A549 (cell line): ENCODE results near the gene TAF1B. TPM values are rescaled to one million over a fixed set of nuclear protein-coding genes. Genes with fewer than 3 reads are reported as not detected.

ENCODE experiments used
- ATAC-seq, 2 experiments: fragments of 200-7000 bp in 1 of 2; fragments of >200 bp in 1 of 2; cut with Nextera tagmentation in 1 of 2; cut with Tn5 transposase in 1 of 2; 3 replicates each; pipeline versions ENCODE4 v1.8.0 to v1.9.1; 2018 to 2020; ENCODE audit warnings: mild to moderate bottlenecking in 1 of 2, moderate library complexity in 1 of 2
- CTCF ChIA-PET: fragments of 300-600 bp; sonication (Branson Sonifier 250); formaldehyde crosslinking; extraction: SDS; loops from one replicate; lab custom pipeline; 2021; ENCODE audit warnings: antibody characterized with exemption, inconsistent platforms; lab: Yijun Ruan, JAX
- POLR2A ChIA-PET: fragments of 350-600 bp; formaldehyde crosslinking; extraction: SDS; loops from one replicate; lab custom pipeline; 2021; ENCODE audit warnings: antibody characterized with exemption, inconsistent platforms; lab: Yijun Ruan, JAX
- DNase-seq, 2 experiments: peaks; one replicate each; pipeline versions ENCODE4 v3.0.0 to v3.0.0-alpha.2; 2011 to 2016; ENCODE audit warnings: low read depth in 1 of 2, low spot score in 1 of 2
- FAIRE-seq: peaks from 2 replicates; lab custom pipeline; 2011; peaks lifted over from hg19 to GRCh38; lab: Jason Lieb, UNC
- H3K27ac ChIP-seq, 2 experiments: fragments of >200 bp; sonication (Bioruptor Twin); formaldehyde crosslinking; 3 replicates each; pipeline ENCODE4 v1.5.1; 2016 to 2017
- H3K4me1 ChIP-seq: fragments of >200 bp; sonication (Bioruptor Twin); formaldehyde crosslinking; 3 replicates; pipeline ENCODE4 v1.6.1; 2016
- H3K4me2 ChIP-seq: fragments of >200 bp; sonication (Bioruptor Twin); formaldehyde crosslinking; 3 replicates; pipeline ENCODE4 v1.6.1; 2016
- H3K4me3 ChIP-seq: fragments of >200 bp; sonication (Bioruptor Twin); formaldehyde crosslinking; 3 replicates; pipeline ENCODE4 v1.5.1; 2016
- H3K9me3 ChIP-seq: fragments of >200 bp; sonication (Bioruptor Twin); formaldehyde crosslinking; 3 replicates; pipeline ENCODE4 v1.6.1; 2016
- BHLHE40 ChIP-seq: IDR thresholded peaks from 2 replicates; pipeline ENCODE4 v1.6.1; 2012; ENCODE audit warnings: low read depth, low read length, inconsistent platforms
- CBX2 ChIP-seq: fragments of 200-600 bp; sonication (generic); IDR thresholded peaks from 2 replicates; pipeline ENCODE4 v1.6.1; 2016; ENCODE audit warnings: low read depth, mild to moderate bottlenecking, borderline replicate concordance
- CHD4 ChIP-seq: fragments of 200-600 bp; sonication (generic); IDR thresholded peaks from 2 replicates; pipeline ENCODE4 v1.6.1; 2016; ENCODE audit warnings: antibody characterized with exemption, mild to moderate bottlenecking, borderline replicate concordance
- FOSL2 ChIP-seq, 2 experiments: fragments of 450-650 bp in 1 of 2; fragments of >200 bp in 1 of 2; sonication (Bioruptor Twin) in 1 of 2; formaldehyde crosslinking; IDR thresholded peaks; 2 replicates each; pipeline versions ENCODE4 v1.5.0 to v1.6.1; 2016 to 2020; ENCODE audit warnings: mild to moderate bottlenecking in 1 of 2, moderate library complexity in 1 of 2
- HDAC2 ChIP-seq: fragments of 200-600 bp; sonication (generic); IDR thresholded peaks from 2 replicates; pipeline ENCODE4 v1.6.1; 2016
- HEYL ChIP-seq: fragments of 250-450 bp; sonication (Bioruptor Pico); IDR thresholded peaks from 2 replicates; pipeline ENCODE4 v1.8.0; 2021; ENCODE audit warnings: mild to moderate bottlenecking, moderate library complexity
- HOXB5 ChIP-seq: fragments of 250-450 bp; sonication (Bioruptor Pico); IDR thresholded peaks from 2 replicates; pipeline ENCODE4 v1.5.0; 2020; ENCODE audit warnings: mild to moderate bottlenecking, moderate library complexity
- JUNB ChIP-seq: fragments of >200 bp; sonication (Bioruptor Twin); formaldehyde crosslinking; IDR thresholded peaks from 2 replicates; pipeline ENCODE4 v1.6.1; 2016
- KDM1A ChIP-seq: fragments of 200-600 bp; sonication (generic); IDR thresholded peaks from 2 replicates; pipeline ENCODE4 v1.6.1; 2016; ENCODE audit warnings: low read depth, mild to moderate bottlenecking
- KDM5A ChIP-seq: fragments of 200-600 bp; sonication (generic); IDR thresholded peaks from 2 replicates; pipeline ENCODE4 v1.6.1; 2016; ENCODE audit warnings: antibody characterized with exemption, mild to moderate bottlenecking
- MAFK ChIP-seq: fragments of 450-650 bp; IDR thresholded peaks from 2 replicates; pipeline ENCODE4 v1.6.1; 2014; ENCODE audit not compliant: partially characterized antibody
- MYC ChIP-seq: IDR thresholded peaks from 2 replicates; pipeline ENCODE4 v1.6.1; 2012; ENCODE audit warnings: mild to moderate bottlenecking, inconsistent platforms, low read length, improper control_type of control experiment, borderline replicate concordance
- NR3C1 ChIP-seq: fragments of >200 bp; sonication (Bioruptor Twin); formaldehyde crosslinking; IDR thresholded peaks from 3 replicates; pipeline ENCODE4 v1.6.1; 2017
- POLR2A ChIP-seq: IDR thresholded peaks from 2 replicates; pipeline ENCODE4 v1.6.1; 2012; ENCODE audit warnings: mild to moderate bottlenecking, low read length
- RAD21 ChIP-seq, 2 experiments: fragments of >200 bp in 1 of 2; sonication (Bioruptor Twin) in 1 of 2; formaldehyde crosslinking in 1 of 2; IDR thresholded peaks in 1 of 2; conservative IDR thresholded peaks in 1 of 2; 2 replicates in 1 of 2; 3 replicates in 1 of 2; pipeline ENCODE4 v1.6.1; 2012 to 2018; ENCODE audit warnings: inconsistent platforms in 1 of 2
- RARB ChIP-seq: fragments of 250-450 bp; sonication (Bioruptor Pico); IDR thresholded peaks from 2 replicates; pipeline ENCODE4 v1.8.0; 2021; ENCODE audit warnings: mild to moderate bottlenecking, moderate library complexity
- SREBF2 ChIP-seq: fragments of 450-650 bp; IDR thresholded peaks from 2 replicates; pipeline ENCODE4 v1.6.1; 2014; ENCODE audit warnings: mild to moderate bottlenecking, moderate library complexity
- TP53 ChIP-seq: fragments of 250-450 bp; sonication (Bioruptor Pico); IDR thresholded peaks from 2 replicates; pipeline ENCODE4 v1.5.0; 2021; ENCODE audit warnings: mild to moderate bottlenecking, moderate library complexity
- ZFP36 ChIP-seq: fragments of 450-650 bp; IDR thresholded peaks from 2 replicates; pipeline ENCODE4 v1.6.1; 2014; ENCODE audit warnings: borderline replicate concordance; ENCODE audit not compliant: partially characterized antibody
- ZSCAN20 ChIP-seq: fragments of 250-450 bp; sonication (Bioruptor Pico); IDR thresholded peaks from 2 replicates; pipeline ENCODE4 v1.8.0; 2022; ENCODE audit warnings: mild to moderate bottlenecking, moderate library complexity
- whole genome bisulfite sequencing: methylation state at CpG from one replicate; pipeline ENCODE4 v1.1.6; 2017; ENCODE audit errors: missing lambda C conversion rate; 5-methylcytosine and 5-hydroxymethylcytosine counted together
- polyA plus RNA-seq, 4 experiments: library from polyadenylated mRNA; depleted of rRNA in 3 of 4; stranded (reverse); fragments of >200 nt; fragmentation: RNase III in 1 of 4; extraction: RNeasy Plus Mini Kit Qiagen cat#74134 plus additional on column Dnase treatment in 1 of 4; gene quantifications; 2 replicates in 3 of 4; 3 replicates in 1 of 4; pipeline ENCODE4 v1.2.3, GENCODE V29; 2011 to 2017
- TF ChIP-seq, protein P1 (sequence below): fragments of >200 bp; sonication (Bioruptor Twin); formaldehyde crosslinking; IDR thresholded peaks from 2 replicates; pipeline ENCODE4 v1.6.1; 2016
- TF ChIP-seq, protein P2 (sequence below): fragments of 150-350 bp; IDR thresholded peaks from 2 replicates; pipeline ENCODE4 v1.6.1; 2014; ENCODE audit warnings: low read depth, mild to moderate bottlenecking, low read length
- TF ChIP-seq, protein P3 (sequence below): IDR thresholded peaks from 2 replicates; pipeline ENCODE4 v1.6.1; 2012
- TF ChIP-seq, protein P4 (sequence below): IDR thresholded peaks from 2 replicates; pipeline ENCODE4 v1.6.1; 2012
- TF ChIP-seq, protein P5 (sequence below): fragments of 450-650 bp; IDR thresholded peaks from 2 replicates; pipeline ENCODE4 v1.6.1; 2014; ENCODE audit warnings: antibody characterized with exemption

TAF1B gene
- polyA plus RNA-seq, 2 of the 4 experiments (the other 2 are of a cell fraction) = 40.6 to 51.7 TPM

DNA sequence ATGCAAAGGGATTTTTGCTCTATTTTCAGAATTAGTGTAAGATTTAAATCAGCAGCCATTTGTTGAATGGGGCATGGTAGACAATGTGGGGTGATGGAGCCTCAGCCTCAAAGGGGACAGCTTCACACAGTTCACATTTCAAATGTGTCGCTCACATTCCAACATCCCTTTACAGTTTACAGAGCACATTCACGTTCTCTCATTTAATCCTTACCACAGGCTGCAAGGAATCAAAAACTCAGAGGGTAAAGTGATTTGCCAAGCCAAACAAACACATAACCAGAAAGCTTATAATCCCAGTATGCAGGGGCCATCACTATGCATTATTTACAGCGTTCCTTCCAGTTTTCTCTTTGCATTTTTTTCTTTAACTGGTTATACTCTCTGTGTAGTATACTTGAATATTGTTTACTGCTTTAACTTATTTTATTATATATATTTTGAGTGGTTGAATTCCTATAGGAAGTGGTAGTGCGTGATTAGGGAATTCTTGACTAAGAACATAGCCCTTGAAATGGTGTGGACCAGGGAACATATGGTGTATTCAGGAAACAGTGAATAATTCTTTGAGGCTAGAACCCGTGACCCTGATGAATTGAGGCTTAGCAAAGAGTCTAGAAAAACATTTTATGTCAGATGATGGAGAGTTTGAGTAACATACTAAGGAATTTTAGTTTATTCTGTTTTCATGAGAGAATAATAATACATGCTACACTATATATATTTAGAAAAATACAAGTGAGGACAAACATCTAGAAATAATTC is 18.1 kb upstream of the TAF1B start:
- ChIA-PET POLR2A (no interaction called here), CTCF (interaction anchor here (0.5 to 5.4 kb wide), 5 partner anchors 9 to 1458 kb away, joined by 3 to 43 read pairs (median 5); no protein-coding TSS in a partner anchor)
- FAIRE-seq = no peak
- no peaks in the 10 kb centered on the region for H3K9me3 ChIP-seq
- ATAC-seq = no peak
- no peak overlapping the region for H3K27ac ChIP-seq
- no peak for DNase-seq
- no peak overlapping the region for H3K4me2 ChIP-seq
- H3K4me1 ChIP-seq = peaks cover 4% of the 10 kb centered on the region
- TF ChIP-seq HOXB5 (CRISPR knock-in tag) = no peak
- no peak for TF ChIP-seq HEYL (CRISPR knock-in tag)
- no peak for TF ChIP-seq CHD4
- no peak for TF ChIP-seq MAFK
- no peak for TF ChIP-seq BHLHE40
- TF ChIP-seq, protein P1, sequence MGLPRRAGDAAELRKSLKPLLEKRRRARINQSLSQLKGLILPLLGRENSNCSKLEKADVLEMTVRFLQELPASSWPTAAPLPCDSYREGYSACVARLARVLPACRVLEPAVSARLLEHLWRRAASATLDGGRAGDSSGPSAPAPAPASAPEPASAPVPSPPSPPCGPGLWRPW = no peak
- TF ChIP-seq NR3C1 = no peak
- TF ChIP-seq, protein P2, sequence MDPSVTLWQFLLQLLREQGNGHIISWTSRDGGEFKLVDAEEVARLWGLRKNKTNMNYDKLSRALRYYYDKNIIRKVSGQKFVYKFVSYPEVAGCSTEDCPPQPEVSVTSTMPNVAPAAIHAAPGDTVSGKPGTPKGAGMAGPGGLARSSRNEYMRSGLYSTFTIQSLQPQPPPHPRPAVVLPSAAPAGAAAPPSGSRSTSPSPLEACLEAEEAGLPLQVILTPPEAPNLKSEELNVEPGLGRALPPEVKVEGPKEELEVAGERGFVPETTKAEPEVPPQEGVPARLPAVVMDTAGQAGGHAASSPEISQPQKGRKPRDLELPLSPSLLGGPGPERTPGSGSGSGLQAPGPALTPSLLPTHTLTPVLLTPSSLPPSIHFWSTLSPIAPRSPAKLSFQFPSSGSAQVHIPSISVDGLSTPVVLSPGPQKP = no peak
- no peak for TF ChIP-seq KDM1A
- no peak for TF ChIP-seq HDAC2
- no peak for TF ChIP-seq JUNB
- TF ChIP-seq, protein P3, sequence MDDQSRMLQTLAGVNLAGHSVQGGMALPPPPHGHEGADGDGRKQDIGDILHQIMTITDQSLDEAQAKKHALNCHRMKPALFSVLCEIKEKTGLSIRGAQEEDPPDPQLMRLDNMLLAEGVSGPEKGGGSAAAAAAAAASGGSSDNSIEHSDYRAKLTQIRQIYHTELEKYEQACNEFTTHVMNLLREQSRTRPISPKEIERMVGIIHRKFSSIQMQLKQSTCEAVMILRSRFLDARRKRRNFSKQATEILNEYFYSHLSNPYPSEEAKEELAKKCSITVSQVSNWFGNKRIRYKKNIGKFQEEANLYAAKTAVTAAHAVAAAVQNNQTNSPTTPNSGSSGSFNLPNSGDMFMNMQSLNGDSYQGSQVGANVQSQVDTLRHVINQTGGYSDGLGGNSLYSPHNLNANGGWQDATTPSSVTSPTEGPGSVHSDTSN = no peak
- no peak for TF ChIP-seq RARB
- no peak for TF ChIP-seq TP53
- TF ChIP-seq MYC = no peak
- WGBS = 66% methylated on average over 5 of the region's 5 CpGs
- no peak overlapping the region for H3K4me3 ChIP-seq

DNA sequence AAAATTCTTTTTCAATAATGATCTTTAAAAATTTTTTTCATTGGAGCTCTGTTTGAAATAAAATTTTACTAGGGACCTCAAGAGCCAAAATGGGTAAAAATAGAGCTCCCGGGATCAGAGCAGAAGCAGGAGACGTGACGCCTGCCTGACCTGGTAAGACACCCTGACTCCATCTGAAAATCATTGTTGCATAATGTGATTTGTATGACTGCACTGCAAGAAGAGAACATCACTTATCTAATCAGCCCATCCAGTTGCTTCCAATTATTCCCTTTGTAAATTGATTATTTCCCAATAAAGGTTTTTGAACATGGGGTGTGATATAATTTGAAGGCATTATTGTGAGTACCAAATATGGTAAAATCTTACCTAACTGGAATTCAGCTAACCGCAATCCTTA is 17.1 kb upstream of the TAF1B start:
- no peak overlapping the region for H3K27ac ChIP-seq
- TF ChIP-seq, protein P4, sequence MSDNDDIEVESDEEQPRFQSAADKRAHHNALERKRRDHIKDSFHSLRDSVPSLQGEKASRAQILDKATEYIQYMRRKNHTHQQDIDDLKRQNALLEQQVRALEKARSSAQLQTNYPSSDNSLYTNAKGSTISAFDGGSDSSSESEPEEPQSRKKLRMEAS = no peak
- TF ChIP-seq BHLHE40 = no peak
- no peak for TF ChIP-seq ZSCAN20
- no peak for TF ChIP-seq FOSL2 (IDR thresholded peaks at IDR 0.05)
- TF ChIP-seq FOSL2 (CRISPR knock-in tag; IDR thresholded peaks at IDR 0.05) = no peak
- no peak for TF ChIP-seq RAD21 (conservative IDR thresholded peaks at IDR 0.05 in 1 of 2, IDR thresholded peaks at IDR 0.05 in 1 of 2)
- no peak for TF ChIP-seq SREBF2
- no peak for TF ChIP-seq KDM1A
- no peak for TF ChIP-seq CHD4
- TF ChIP-seq KDM5A = no peak
- no peak for TF ChIP-seq ZFP36
- TF ChIP-seq POLR2A = no peak
- no peak for TF ChIP-seq CBX2
- TF ChIP-seq, protein P5, sequence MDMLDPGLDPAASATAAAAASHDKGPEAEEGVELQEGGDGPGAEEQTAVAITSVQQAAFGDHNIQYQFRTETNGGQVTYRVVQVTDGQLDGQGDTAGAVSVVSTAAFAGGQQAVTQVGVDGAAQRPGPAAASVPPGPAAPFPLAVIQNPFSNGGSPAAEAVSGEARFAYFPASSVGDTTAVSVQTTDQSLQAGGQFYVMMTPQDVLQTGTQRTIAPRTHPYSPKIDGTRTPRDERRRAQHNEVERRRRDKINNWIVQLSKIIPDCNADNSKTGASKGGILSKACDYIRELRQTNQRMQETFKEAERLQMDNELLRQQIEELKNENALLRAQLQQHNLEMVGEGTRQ = no peak
- TF ChIP-seq, all 56 proteins: peak for 0
- ChIA-PET POLR2A (no interaction called here), CTCF (interaction anchor here (1.2 to 5.4 kb wide), 3 partner anchors 13 to 259 kb away, joined by 4 to 43 read pairs (median 4); no protein-coding TSS in a partner anchor)
- Histone ChIP-seq H3K4me3 (no peak overlapping the region), H3K4me1 (no peaks in the 10 kb centered on the region), H3K9me3 (no peaks in the 10 kb centered on the region), H3K4me2 (no peak overlapping the region)
- FAIRE-seq (no peak), DNase-seq (no peak), ATAC-seq (no peak)
- 70% methylated on average over 4 of the region's 4 CpGs for WGBS
